Measurements from ENCODE around the gene RAX2. TPM values are rescaled to one million over a fixed set of nuclear protein-coding genes. Genes with fewer than 3 reads are reported as not detected.
A peak's percentile ranks its signal among the peaks of the same experiment; 100 is the strongest.
"Not testable (repeated sequence)": the region's sequence is repeated elsewhere in the genome, so short reads cannot be mapped to it uniquely, and the experiment has no call there.

The RAX2 gene
- polyA plus RNA-seq (2012; ENCODE audit: missing spikeins) = not detected

- FAIRE-seq = no peak
- DNase-seq (ENCODE audit: insufficient read length) = no peak
- TF ChIP-seq POLR2A (IDR thresholded peaks at IDR 0.05; ENCODE audit: low read depth, low read length) = no peak
- TF ChIP-seq TAF1 (IDR thresholded peaks at IDR 0.05; ENCODE audit: borderline replicate concordance, low read depth, low read length) = no peak
- TF ChIP-seq POLR2AphosphoS5 (IDR thresholded peaks at IDR 0.05; ENCODE audit: low read depth, low read length) = no peak
These were observed at the start of gene RAX2 for GRCh38 chr19:3771906-3772455. Gene RAX2 (minus strand): TSS chr19:3772228. CDS start chr19:3771742, 486 bp downstream.

- FAIRE-seq = no peak
- no peak for DNase-seq (ENCODE audit: insufficient read length)
- TF ChIP-seq POLR2AphosphoS5 (IDR thresholded peaks at IDR 0.05; ENCODE audit: low read depth, low read length) (no peak), POLR2A (IDR thresholded peaks at IDR 0.05; ENCODE audit: low read depth, low read length) (no peak), TAF1 (IDR thresholded peaks at IDR 0.05; ENCODE audit: borderline replicate concordance, low read depth, low read length) (no peak)
These were observed 49.1 kb upstream of the RAX2 start for GRCh38 chr19:3821156-3821555.

- no peak for FAIRE-seq
- no peak for DNase-seq (ENCODE audit: insufficient read length)
- no peak for TF ChIP-seq POLR2A (IDR thresholded peaks at IDR 0.05; ENCODE audit: low read depth, low read length)
- no peak for TF ChIP-seq POLR2AphosphoS5 (IDR thresholded peaks at IDR 0.05; ENCODE audit: low read depth, low read length)
- no peak for TF ChIP-seq TAF1 (IDR thresholded peaks at IDR 0.05; ENCODE audit: borderline replicate concordance, low read depth, low read length)
These were observed 48.0 kb upstream of the RAX2 start for GRCh38 chr19:3819989-3820388.

GRCh38 chr19:3818918-3819317 lies 46.9 kb upstream of the RAX2 start:
- DNase-seq (ENCODE audit: insufficient read length) (no peak), FAIRE-seq (no peak)
- TF ChIP-seq POLR2AphosphoS5 (IDR thresholded peaks at IDR 0.05; ENCODE audit: low read depth, low read length) (no peak), TAF1 (IDR thresholded peaks at IDR 0.05; ENCODE audit: borderline replicate concordance, low read depth, low read length) (no peak), POLR2A (IDR thresholded peaks at IDR 0.05; ENCODE audit: low read depth, low read length) (no peak)

- DNase-seq (ENCODE audit: insufficient read length) (no peak), FAIRE-seq (no peak)
- TF ChIP-seq POLR2AphosphoS5 (IDR thresholded peaks at IDR 0.05; ENCODE audit: low read depth, low read length) (no peak), TAF1 (IDR thresholded peaks at IDR 0.05; ENCODE audit: borderline replicate concordance, low read depth, low read length) (no peak), POLR2A (IDR thresholded peaks at IDR 0.05; ENCODE audit: low read depth, low read length) (no peak)
These were observed 46.4 kb upstream of the RAX2 start for GRCh38 chr19:3818466-3818865.

- FAIRE-seq = peak; percentile 24
These were observed 45.7 kb upstream of the RAX2 start for GRCh38 chr19:3817761-3818160.

GRCh38 chr19:3816566-3817218 lies 44.7 kb upstream of the RAX2 start:
- DNase-seq (ENCODE audit: insufficient read length) (no peak), FAIRE-seq (no peak)
- TF ChIP-seq POLR2AphosphoS5 (IDR thresholded peaks at IDR 0.05; ENCODE audit: low read depth, low read length) (no peak), POLR2A (IDR thresholded peaks at IDR 0.05; ENCODE audit: low read depth, low read length) (no peak), TAF1 (IDR thresholded peaks at IDR 0.05; ENCODE audit: borderline replicate concordance, low read depth, low read length) (no peak)

More at GRCh38 chr19:3817761-3818160, 45.7 kb upstream of the RAX2 start:
- no peak for DNase-seq (ENCODE audit: insufficient read length)
- TF ChIP-seq POLR2A (IDR thresholded peaks at IDR 0.05; ENCODE audit: low read depth, low read length) (no peak), POLR2AphosphoS5 (IDR thresholded peaks at IDR 0.05; ENCODE audit: low read depth, low read length) (no peak), TAF1 (IDR thresholded peaks at IDR 0.05; ENCODE audit: borderline replicate concordance, low read depth, low read length) (no peak)

GRCh38 chr19:3816148-3816547 lies 44.1 kb upstream of the RAX2 start:
- DNase-seq (ENCODE audit: insufficient read length); FAIRE-seq: not testable (repeated sequence)

- DNase-seq (ENCODE audit: insufficient read length) = no peak
- TF ChIP-seq TAF1 (IDR thresholded peaks at IDR 0.05; ENCODE audit: borderline replicate concordance, low read depth, low read length) (no peak), POLR2AphosphoS5 (IDR thresholded peaks at IDR 0.05; ENCODE audit: low read depth, low read length) (no peak), POLR2A (IDR thresholded peaks at IDR 0.05; ENCODE audit: low read depth, low read length) (no peak)
- no peak for FAIRE-seq
These were observed 42.6 kb upstream of the RAX2 start for GRCh38 chr19:3814648-3815047.

GRCh38 chr19:3813473-3814392 lies 41.7 kb upstream of the RAX2 start:
- TF ChIP-seq POLR2AphosphoS5 (IDR thresholded peaks at IDR 0.05; ENCODE audit: low read depth, low read length) (no peak), TAF1 (IDR thresholded peaks at IDR 0.05; ENCODE audit: borderline replicate concordance, low read depth, low read length) (no peak)
- DNase-seq (ENCODE audit: insufficient read length) (no peak), FAIRE-seq (no peak)

GRCh38 chr19:3810708-3811355 lies 38.8 kb upstream of the RAX2 start:
- FAIRE-seq = peak; percentile 36
- TF ChIP-seq TAF1 (IDR thresholded peaks at IDR 0.05; ENCODE audit: borderline replicate concordance, low read depth, low read length) (no peak), POLR2AphosphoS5 (IDR thresholded peaks at IDR 0.05; ENCODE audit: low read depth, low read length) (no peak), POLR2A (IDR thresholded peaks at IDR 0.05; ENCODE audit: low read depth, low read length) (no peak)
- no peak for DNase-seq (ENCODE audit: insufficient read length)
